ENCODE measurements around the gene ARHGEF28.

Gene ARHGEF28

GRCh38 chr5:73915345-73915744 lies 289.3 kb downstream of the ARHGEF28 start:
- TF ChIP-seq SUZ12 (IDR thresholded peaks at IDR 0.05; ENCODE audit: extremely low read depth, insufficient read depth, insufficient read length) (no peak), ZNF274 (IDR thresholded peaks at IDR 0.05; ENCODE audit: low read depth, low read length) (no peak), YY1 (IDR thresholded peaks at IDR 0.05; ENCODE audit: insufficient read depth, insufficient read length) (no peak)
- Histone ChIP-seq H3K4me3 (ENCODE audit: insufficient read length, low read depth) (no peak overlapping the region), H3K36me3 (ENCODE audit: insufficient read depth, insufficient read length, low read length) (no peaks in the 10 kb centered on the region), H3K4me1 (ENCODE audit: insufficient read depth, insufficient read length) (no peaks in the 10 kb centered on the region), H3K27me3 (ENCODE audit: insufficient read depth, insufficient read length) (no peaks in the 10 kb centered on the region), H3K9ac (ENCODE audit: insufficient read length, low read depth) (no peak overlapping the region), H3K9me3 (ENCODE audit: insufficient read depth, low read length) (no peaks in the 10 kb centered on the region)
- no peak for DNase-seq (ENCODE audit: low read depth, low spot score)

- Histone ChIP-seq H3K27me3 (ENCODE audit: insufficient read depth, insufficient read length) (no peaks in the 10 kb centered on the region), H3K4me1 (ENCODE audit: insufficient read depth, insufficient read length) (no peaks in the 10 kb centered on the region), H3K4me3 (ENCODE audit: insufficient read length, low read depth) (no peak overlapping the region), H3K36me3 (ENCODE audit: insufficient read depth, insufficient read length, low read length) (no peaks in the 10 kb centered on the region), H3K9ac (ENCODE audit: insufficient read length, low read depth) (no peak overlapping the region), H3K9me3 (ENCODE audit: insufficient read depth, low read length) (no peaks in the 10 kb centered on the region)
- no peak for DNase-seq (ENCODE audit: low read depth, low spot score)
- TF ChIP-seq YY1 (IDR thresholded peaks at IDR 0.05; ENCODE audit: insufficient read depth, insufficient read length) (no peak), SUZ12 (IDR thresholded peaks at IDR 0.05; ENCODE audit: extremely low read depth, insufficient read depth, insufficient read length) (no peak)
These were observed 291.4 kb downstream of the ARHGEF28 start for GRCh38 chr5:73917433-73917832.

DNA sequence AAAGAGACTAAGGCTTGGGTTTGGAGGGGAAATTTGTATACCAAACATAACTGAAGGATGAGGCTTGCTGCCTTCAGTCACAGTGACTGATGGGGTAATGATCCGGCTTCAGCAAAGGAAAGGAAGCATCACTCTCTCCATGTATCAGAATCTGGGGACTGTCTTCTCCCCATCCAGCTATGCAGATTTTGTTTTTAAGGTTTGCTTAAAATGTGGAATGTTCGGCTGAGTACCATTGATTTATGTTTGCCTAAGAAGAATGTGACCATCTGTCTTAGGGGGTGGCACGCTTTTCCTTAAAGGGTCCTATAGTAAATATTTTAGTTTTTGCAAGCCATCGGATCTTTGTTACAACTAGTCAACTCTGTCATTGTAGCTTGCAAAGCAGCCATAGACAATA lies 291.9 kb downstream of the ARHGEF28 start:
- no peak overlapping the region for H3K4me3 ChIP-seq (ENCODE audit: insufficient read length, low read depth)
- no peaks in the 10 kb centered on the region for H3K36me3 ChIP-seq (ENCODE audit: insufficient read depth, insufficient read length, low read length)
- DNase-seq (ENCODE audit: low read depth, low spot score), result no peak
- no peaks in the 10 kb centered on the region for H3K9me3 ChIP-seq (ENCODE audit: insufficient read depth, low read length)
- H3K27me3 ChIP-seq (ENCODE audit: insufficient read depth, insufficient read length), result no peaks in the 10 kb centered on the region
- TF ChIP-seq YY1 (IDR thresholded peaks at IDR 0.05; ENCODE audit: insufficient read depth, insufficient read length) (no peak), SUZ12 (IDR thresholded peaks at IDR 0.05; ENCODE audit: extremely low read depth, insufficient read depth, insufficient read length) (no peak), ZNF274 (IDR thresholded peaks at IDR 0.05; ENCODE audit: low read depth, low read length) (no peak)
- H3K4me1 ChIP-seq (ENCODE audit: insufficient read depth, insufficient read length), result no peaks in the 10 kb centered on the region
- no peak overlapping the region for H3K9ac ChIP-seq (ENCODE audit: insufficient read length, low read depth)

DNA sequence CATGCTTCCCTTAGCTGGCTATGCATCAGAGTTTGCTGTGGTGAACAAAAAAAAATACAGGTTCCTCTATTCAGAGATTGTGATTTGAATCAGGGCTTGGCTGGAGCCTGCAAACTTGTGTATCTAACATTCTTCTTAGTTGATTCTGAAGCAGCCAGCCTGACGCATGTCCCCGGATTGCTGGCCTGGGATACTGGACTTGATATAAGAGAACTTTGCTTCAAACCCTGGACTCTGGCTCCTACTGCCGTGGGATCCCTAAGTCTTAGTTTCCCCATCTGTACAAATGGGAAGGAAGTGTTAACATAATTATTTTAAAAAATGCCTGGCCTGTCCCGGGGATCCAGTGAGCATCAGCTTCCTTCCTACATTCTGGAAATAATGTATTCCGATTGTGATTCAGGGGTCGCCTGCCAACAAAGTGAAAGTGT lies 292.8 kb downstream of the ARHGEF28 start:
- Histone ChIP-seq H3K4me3 (ENCODE audit: insufficient read length, low read depth) (no peak overlapping the region), H3K9me3 (ENCODE audit: insufficient read depth, low read length) (no peaks in the 10 kb centered on the region), H3K9ac (ENCODE audit: insufficient read length, low read depth) (no peak overlapping the region), H3K4me1 (ENCODE audit: insufficient read depth, insufficient read length) (no peaks in the 10 kb centered on the region), H3K27me3 (ENCODE audit: insufficient read depth, insufficient read length) (no peaks in the 10 kb centered on the region), H3K36me3 (ENCODE audit: insufficient read depth, insufficient read length, low read length) (no peaks in the 10 kb centered on the region)
- DNase-seq (ENCODE audit: low read depth, low spot score), result no peak
- TF ChIP-seq ZNF274 (IDR thresholded peaks at IDR 0.05; ENCODE audit: low read depth, low read length) (no peak), YY1 (IDR thresholded peaks at IDR 0.05; ENCODE audit: insufficient read depth, insufficient read length) (no peak), SUZ12 (IDR thresholded peaks at IDR 0.05; ENCODE audit: extremely low read depth, insufficient read depth, insufficient read length) (no peak)

DNA sequence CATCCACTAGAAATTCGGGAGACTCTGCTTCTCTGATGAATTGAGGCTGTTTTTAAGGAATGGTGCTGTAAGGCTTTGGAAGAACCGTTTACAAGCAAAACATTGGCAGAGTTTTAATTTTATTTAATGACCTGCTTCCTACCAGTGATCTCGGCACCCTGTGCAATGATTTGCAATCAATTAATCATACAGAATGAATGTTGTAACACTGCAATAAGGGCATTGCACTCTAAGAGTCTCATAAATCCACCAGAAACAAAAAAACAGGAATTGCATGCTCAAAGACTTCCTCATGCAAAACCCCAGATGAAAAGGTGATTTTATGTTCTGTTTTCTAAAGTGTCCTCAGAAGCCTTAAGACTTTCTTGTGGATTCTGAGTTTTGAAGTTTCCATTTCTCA lies 295.7 kb downstream of the ARHGEF28 start:
- Histone ChIP-seq H3K4me3 (ENCODE audit: insufficient read length, low read depth) (no peak overlapping the region), H3K9ac (ENCODE audit: insufficient read length, low read depth) (no peak overlapping the region), H3K4me1 (ENCODE audit: insufficient read depth, insufficient read length) (no peaks in the 10 kb centered on the region), H3K9me3 (ENCODE audit: insufficient read depth, low read length) (no peaks in the 10 kb centered on the region), H3K36me3 (ENCODE audit: insufficient read depth, insufficient read length, low read length) (no peaks in the 10 kb centered on the region), H3K27me3 (ENCODE audit: insufficient read depth, insufficient read length) (no peaks in the 10 kb centered on the region)
- no peak for DNase-seq (ENCODE audit: low read depth, low spot score)
- TF ChIP-seq ZNF274 (IDR thresholded peaks at IDR 0.05; ENCODE audit: low read depth, low read length) (no peak), YY1 (IDR thresholded peaks at IDR 0.05; ENCODE audit: insufficient read depth, insufficient read length) (no peak), SUZ12 (IDR thresholded peaks at IDR 0.05; ENCODE audit: extremely low read depth, insufficient read depth, insufficient read length) (no peak)

DNA sequence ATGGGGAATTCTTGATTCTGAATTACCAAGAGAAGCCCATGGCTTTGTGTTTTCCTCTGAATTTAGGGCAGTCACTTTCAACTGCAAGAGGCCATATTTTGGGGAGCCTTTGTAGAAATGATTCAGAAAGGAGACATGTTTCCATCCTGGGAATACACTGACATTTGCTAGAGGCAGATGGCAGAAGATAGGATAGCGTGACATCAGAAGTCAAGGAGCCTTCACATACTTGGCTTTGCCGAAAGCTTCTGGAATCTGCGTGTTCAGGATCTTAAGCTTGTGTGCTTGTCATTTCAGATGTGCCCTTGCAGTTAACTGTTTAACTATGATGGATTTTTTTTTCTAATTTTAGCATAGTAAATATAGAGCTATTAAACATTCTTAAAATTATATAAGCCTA lies 296.2 kb downstream of the ARHGEF28 start:
- no peak for TF ChIP-seq YY1 (IDR thresholded peaks at IDR 0.05; ENCODE audit: insufficient read depth, insufficient read length)
- TF ChIP-seq ZNF274 (IDR thresholded peaks at IDR 0.05; ENCODE audit: low read depth, low read length), result no peak
- no peak for TF ChIP-seq SUZ12 (IDR thresholded peaks at IDR 0.05; ENCODE audit: extremely low read depth, insufficient read depth, insufficient read length)
- no peaks in the 10 kb centered on the region for H3K27me3 ChIP-seq (ENCODE audit: insufficient read depth, insufficient read length)

DNA sequence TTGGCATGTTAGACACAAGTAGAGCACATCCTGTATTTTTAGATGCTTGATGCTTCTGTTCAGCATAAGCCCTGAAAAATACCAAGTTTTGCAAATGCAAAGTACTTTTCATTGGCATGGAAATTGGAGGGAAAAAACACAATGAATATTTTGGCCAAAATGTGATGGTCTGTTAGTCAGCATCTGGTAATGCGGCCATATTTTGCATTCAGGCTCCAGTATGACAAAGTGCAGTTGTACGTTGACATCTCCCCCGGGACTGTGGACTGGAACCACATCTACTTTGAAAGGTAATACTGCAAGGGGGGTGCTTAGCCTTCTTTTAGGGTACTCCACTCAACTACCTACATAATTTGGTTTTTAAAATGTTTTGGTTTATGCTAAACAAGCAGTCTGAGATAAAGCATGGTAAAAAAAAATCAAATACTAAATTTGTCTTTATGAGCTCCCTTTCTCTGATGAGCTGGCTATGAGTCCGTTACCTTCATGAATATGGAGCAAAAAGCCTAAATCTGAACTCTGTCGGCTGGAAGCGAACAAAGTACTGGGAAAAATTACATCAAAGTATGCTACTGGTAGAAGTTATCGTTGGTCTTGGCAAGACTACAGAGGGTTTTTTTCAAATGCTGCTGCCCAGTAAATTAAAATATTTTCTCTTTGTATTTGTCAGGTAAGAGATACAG lies 297.0 kb downstream of the ARHGEF28 start:
- TF ChIP-seq YY1 (IDR thresholded peaks at IDR 0.05; ENCODE audit: insufficient read depth, insufficient read length) (no peak), ZNF274 (IDR thresholded peaks at IDR 0.05; ENCODE audit: low read depth, low read length) (no peak)
- H3K4me1 ChIP-seq (ENCODE audit: insufficient read depth, insufficient read length), result no peaks in the 10 kb centered on the region
- no peak for DNase-seq (ENCODE audit: low read depth, low spot score)
- H3K9ac ChIP-seq (ENCODE audit: insufficient read length, low read depth), result no peak overlapping the region
- H3K36me3 ChIP-seq (ENCODE audit: insufficient read depth, insufficient read length, low read length), result no peaks in the 10 kb centered on the region
- H3K9me3 ChIP-seq (ENCODE audit: insufficient read depth, low read length), result no peaks in the 10 kb centered on the region
- no peaks in the 10 kb centered on the region for H3K27me3 ChIP-seq (ENCODE audit: insufficient read depth, insufficient read length)
- no peak overlapping the region for H3K4me3 ChIP-seq (ENCODE audit: insufficient read length, low read depth)

More for the DNA sequence above, 296.2 kb downstream of the ARHGEF28 start:
- no peaks in the 10 kb centered on the region for H3K36me3 ChIP-seq (ENCODE audit: insufficient read depth, insufficient read length, low read length)
- no peak for DNase-seq (ENCODE audit: low read depth, low spot score)
- H3K9ac ChIP-seq (ENCODE audit: insufficient read length, low read depth), result no peak overlapping the region
- H3K4me3 ChIP-seq (ENCODE audit: insufficient read length, low read depth), result no peak overlapping the region
- H3K4me1 ChIP-seq (ENCODE audit: insufficient read depth, insufficient read length), result no peaks in the 10 kb centered on the region
- H3K9me3 ChIP-seq (ENCODE audit: insufficient read depth, low read length), result no peaks in the 10 kb centered on the region
